HG03354 (cell line): ENCODE measurements around the gene TTC33.

Source experiments
- ATAC-seq: cut with Tn5 transposase; IDR thresholded peaks from one replicate; pipeline ENCODE4 v1.9.1; 2021; ENCODE audit warnings: mild to moderate bottlenecking; ENCODE audit not compliant: unreplicated experiment, poor library complexity, severe bottlenecking

TTC33 gene

DNA sequence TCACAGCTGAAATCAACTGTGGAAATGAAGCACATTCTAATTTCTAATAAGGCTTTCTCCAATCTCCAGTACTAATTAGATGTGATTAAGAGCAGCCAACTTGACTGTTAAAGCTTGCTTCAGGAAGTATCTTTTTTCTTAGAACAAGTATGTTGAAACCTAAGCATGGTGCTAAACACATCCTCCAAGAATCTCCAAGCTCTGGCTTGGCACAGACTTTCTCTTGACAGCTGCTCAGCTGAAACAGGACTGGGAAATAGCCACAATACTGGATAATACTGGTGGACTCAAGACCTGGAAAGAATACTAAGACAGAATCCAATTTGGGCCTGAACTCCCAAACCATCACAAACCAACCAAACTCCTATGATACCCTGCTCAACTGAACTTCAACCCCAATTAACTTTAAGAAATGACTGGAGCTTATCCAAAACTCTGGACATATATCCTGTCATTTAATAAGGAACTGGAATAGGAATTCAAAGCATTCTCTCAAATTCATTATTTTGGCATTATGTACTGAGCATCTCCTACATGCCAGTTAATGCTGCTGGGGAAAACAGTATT, 26.2 kb upstream of the TTC33 start:
- ATAC-seq: no peak

DNA sequence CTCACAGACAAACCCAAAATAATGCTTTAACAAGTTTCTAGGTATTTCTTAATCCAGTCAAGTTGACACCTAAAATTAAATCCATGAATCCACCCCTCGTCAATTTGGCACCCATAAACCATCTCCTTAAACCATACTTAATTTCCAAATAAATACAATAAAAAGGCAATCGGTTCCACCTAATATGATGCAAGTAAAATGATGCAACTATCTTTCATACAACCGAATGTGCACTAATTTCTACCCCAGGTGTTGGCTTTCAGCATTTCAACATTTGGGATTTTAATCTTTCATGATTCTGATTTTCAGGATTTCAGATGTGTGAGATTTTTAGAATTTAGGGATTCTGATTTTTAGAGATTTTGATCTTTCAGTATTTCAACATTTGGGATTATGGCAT, 25.1 kb upstream of the TTC33 start:
- no peak for ATAC-seq

DNA sequence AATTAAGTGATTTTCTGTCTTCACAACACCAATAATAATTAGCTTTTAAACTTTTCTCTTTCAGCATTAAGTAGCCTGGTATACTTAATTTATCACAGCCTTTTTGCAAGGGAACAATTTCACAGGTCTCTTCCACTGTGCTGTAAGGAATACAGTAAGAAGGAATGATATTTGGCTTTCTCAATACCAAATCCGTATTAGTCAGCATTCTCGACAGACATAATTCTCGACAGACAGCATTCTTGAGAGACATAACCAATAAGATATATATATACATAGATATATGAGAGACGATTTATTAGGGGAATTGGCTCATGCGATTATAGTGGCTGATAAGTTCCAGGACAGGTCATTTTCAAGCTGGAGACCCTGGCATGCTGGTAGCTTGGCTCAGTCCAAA, 24.4 kb upstream of the TTC33 start:
- no peak for ATAC-seq

DNA sequence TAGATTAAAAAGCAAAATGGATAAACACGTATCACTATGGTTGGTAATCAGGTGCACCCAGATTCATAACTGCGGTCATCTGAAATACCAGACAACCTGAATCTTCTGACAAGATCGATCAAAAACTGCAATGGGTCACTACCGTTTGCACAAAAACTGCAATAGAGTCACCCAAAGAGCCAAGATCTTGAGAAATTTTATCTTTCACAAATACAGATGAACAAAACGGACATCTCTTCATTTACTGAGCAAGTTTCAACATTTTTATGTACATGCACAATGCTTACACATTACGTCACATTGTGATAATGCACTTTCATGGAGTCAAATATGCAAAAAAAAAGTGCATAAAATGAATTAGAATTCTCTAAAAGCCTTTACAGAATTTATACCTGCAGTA, 23.8 kb upstream of the TTC33 start:
- no peak for ATAC-seq

DNA sequence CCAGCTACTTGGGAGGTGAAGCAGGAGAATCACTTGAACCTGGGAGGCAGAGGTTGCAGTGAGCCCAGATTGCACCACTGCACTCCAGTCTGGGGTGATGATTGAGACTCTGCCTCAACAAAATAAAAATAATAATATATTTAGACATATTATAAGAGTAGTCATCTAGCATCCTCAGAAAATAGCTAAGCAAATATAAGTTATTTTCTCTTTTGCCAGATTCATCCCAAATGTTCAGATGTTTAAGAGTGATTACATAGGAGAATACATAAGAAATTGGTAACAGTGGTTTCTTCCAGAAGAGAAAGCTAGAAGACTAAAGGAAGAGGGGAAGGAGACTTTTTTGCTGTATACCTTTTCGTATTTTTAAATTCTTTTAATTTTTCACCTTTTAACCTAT, 22.4 kb upstream of the TTC33 start:
- no peak for ATAC-seq

DNA sequence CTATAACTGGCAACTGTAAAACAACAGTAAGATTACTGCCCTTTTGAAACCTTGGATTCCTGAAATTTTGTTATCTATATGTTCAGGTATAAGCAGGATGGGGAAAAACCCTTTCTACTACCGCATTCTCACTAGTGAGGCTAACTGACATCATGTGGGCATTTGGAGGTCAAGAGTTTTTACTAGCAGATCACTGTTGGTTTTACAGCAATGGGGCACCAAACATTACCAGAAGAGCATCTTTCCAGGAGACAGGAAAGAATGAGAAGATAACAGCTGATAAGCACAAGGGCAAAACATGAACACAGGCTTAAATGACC, 20.9 kb upstream of the TTC33 start:
- ATAC-seq: no peak

DNA sequence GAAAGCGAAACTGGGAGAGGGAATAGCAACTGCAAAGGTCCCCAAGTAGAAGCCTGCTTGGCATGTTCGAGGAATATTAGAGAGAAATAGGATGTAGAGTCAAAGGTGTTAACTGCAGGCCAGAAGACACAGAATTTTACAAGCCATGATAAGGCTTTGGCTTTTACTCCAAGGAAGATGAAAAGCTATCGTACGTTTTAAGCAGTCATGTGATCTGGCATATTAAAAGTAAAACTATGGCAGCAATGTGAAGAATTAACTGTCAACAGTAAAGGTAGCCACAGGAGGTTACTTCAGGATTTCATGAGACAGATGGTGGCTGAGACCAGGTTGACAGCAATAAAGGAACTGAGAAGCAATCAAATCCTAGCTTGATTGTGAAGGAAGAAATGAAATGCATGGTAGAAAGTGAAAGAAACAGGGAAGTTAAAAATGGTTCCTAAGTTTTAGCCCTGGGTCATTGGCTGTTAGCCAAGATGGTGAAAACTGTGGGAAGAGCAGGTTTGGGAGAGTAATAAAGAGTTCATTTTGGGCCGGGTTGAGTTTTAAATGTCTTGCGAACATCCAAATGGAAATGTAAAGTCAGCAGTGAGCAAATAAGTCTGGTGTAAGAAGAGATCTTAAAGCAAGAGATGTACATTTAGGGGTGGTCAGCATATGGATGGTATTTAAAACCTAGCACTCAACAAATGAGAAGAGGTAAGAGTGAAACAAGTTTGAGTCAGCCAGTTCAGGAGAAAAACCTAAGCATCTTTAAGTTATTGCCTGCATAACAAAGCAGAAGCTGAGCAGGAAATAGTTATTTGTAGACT, 20.3 kb upstream of the TTC33 start:
- no peak for ATAC-seq

DNA sequence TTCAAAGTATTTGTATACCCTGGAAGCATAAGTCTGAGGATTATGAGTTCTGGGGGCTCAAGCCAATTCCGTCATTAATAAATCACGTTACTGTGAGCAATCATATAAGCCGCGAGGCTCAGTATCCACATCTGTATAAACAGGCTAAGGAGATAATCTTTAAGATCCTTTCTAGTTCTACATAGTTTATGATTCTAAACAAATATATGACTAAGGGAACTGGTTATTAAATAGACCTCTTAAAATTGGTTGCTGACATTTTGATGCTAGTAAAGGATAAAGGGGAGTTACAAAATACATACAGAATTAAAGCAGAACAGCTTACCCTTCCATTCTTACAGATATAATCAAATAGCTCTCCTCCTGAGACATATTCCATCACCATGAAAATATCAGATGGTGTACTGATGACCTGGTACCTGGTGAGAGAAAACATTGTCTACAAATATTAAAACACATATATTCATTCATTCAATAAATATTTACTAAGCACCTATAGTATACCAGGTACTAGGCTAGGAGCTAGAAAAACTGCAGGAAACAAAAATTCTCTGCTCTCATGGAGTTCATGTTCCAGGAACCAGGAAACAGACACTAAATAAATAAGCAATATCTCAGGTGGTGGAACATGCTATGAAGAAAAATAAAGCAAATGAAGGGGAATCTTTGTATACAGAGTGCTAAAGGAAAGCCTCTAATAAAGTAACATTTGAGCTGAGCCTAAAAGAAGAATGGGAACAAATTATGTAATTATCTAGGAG, 19.5 kb upstream of the TTC33 start:
- no peak for ATAC-seq

DNA sequence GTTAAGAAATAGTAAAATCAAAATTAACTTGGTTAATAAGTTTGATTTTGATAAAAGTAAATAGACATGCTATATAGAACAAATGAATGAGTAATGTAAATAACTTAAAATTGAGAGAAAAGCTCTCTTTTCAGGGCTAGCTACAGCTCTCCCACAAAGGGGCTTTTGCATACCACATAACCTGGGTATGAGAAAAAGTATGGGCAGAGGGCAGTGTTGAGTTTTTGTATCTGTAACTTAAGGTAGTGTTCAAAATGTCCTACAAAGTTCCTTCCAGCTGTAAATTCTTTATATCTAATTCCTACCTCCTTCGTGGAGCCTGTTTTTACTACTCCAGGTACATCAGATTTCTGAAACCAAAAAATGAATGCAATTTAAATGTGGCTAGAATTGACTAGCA, 18.9 kb upstream of the TTC33 start:
- no peak for ATAC-seq

DNA sequence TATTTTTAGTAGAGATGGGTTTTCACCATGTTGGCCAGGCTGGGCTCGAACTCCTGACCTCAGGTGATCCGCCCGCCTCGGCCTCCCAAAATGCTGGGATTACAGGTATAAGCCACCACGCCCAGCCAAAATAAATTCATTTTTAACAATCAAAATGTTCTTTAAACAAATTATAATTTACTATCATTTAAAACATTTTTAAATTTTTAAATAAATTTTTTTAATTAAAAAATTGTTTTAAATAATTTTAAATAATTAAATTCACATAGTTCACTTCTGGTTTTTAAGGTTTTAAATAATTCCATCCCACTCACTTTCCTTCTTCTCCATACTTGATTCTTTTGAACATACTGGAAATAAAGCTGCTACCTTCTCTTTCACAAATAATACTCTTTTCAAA, 15.0 kb upstream of the TTC33 start:
- no peak for ATAC-seq

DNA sequence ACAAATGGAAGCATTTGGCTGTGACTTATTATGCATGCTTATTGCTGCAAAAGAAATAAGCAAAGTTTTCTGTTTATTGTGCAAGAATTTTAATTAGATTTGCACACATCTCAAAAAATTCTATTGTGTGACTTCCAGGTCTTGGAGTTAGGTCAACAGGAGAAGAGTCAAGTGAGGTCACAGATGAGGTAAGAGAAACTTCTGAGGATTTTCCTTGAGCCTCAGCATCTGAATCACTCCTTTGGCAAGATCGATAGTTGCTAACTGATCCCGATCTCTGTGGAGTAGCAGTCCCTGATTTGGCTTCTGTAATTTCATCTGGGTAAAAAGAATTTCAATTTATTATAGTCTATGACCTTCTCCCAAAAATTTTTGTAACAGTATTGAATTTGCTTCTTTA, 6.9 kb upstream of the TTC33 start:
- no peak for ATAC-seq

DNA sequence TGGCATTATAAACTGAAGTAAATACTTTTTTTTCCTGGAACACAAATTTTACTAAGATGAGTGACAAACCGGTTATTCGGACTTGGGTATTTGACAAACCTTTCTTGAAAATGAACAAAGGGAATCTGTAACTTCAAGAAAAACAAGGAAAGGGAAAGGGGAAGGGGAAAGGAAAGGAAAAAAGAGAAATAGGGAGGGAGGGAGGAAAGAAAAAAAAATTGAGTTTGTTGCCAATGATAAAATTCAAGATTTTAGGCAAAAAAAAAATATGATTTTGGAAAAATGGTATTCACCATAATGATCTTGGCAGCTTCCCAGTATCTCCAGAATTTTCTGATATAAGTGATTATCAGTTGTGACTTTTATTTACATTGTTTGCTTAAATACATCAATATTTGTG, 1.6 kb upstream of the TTC33 start:
- no peak for ATAC-seq

DNA sequence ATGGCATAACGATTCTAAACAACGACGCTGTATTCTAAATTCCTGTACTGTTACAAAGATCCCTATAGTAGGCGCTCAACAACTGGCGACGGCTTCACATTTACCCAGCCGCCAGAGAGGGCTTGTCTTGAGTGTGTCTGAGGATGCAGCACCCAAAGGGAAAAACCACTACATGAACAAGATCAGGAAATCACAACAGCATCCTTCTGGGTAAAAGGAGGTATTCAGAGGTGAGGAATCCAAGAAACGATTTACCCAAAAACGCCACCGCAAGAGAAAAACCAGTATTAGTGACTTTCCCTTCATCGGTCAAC, 711 bp downstream of the TTC33 start:
- ATAC-seq: peak; percentile 82

DNA sequence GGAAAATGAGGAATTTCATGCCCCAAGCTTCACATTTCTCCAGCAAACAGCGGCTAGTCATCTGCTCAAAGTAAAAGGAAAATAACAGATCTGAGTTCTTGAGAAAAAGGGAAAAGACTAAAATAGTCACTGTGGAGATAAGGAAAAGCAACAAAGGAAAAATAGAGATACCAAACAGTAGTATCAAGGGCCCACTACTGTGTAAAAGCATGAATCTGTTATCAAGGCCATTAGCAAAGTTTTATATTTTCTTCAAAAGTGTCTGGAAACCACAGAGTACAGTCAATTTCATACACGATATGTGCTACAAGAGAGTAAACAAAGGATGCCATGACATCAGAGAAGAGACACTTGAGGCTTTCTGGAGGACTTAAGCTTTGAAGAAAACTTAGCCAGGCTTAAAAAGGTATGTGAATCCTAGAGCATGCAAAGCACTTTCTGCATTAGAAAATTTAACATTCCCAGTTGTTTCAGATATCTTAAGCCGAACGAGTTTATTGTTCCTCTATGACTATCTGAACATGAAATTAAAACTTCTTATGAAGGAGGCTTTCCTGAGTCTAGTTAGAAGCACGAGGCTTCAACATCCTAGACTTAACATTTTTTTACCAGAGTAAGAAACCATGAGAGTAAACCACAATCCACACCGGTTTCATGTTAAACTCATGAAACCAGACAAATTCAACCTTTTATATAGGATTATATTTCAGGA, 1.2 kb downstream of the TTC33 start:
- peak; percentile 33 for ATAC-seq

DNA sequence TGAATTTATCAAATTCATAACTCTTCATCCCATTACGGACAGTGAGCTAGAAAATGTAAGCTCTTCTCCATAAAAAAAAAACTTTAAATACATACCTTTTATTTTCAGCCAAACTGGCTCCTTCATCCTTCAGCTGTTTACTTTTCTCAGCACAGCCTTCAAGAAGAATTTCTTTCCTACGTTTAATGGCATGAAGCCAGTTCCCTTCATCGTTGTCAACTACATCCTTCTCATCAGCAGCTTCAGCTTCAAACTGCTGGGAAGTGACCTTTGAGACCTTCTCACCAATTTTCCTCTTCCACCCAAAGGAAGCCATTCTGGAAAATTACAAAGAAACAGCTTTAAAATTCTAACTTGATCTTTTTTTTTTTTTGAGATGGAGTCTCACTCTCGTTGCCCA, 9.1 kb downstream of the TTC33 start:
- ATAC-seq: no peak

DNA sequence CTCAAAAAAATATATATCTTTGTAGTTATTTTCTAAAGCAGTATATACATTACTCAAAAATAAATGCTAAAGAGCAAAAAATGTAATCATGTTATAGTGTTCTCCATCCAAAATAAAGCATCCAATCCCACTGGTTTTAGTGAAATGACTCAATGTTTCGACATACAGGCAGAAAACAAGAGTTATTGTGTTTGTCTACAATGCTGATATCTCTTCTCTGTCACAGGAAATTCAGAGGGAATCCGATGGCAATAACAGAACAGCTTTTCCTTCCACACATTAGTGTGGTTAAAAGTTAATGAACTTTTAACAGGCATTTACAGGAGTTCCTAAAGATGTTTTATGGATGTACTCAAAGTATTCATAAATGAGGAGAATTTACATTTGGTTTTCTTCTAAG, 12.0 kb downstream of the TTC33 start:
- ATAC-seq: no peak

DNA sequence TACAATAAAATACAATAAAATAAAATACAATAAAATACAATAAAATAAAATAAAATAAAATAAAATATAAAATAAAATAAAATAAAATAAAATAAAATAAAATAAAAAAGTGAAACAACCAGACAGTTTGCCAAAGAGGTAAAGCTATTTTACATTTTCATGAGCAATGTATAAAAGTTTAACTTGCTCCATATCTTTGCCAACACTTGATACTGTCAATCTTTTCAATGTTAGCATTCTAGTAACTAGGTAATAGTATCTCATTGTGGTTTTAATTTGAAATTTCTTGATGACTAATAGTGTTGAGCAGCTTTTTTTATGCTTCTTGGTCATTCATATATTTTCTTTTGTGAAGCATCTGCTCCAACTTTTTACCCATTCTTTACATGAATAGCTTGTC, 17.3 kb downstream of the TTC33 start:
- ATAC-seq: no peak

DNA sequence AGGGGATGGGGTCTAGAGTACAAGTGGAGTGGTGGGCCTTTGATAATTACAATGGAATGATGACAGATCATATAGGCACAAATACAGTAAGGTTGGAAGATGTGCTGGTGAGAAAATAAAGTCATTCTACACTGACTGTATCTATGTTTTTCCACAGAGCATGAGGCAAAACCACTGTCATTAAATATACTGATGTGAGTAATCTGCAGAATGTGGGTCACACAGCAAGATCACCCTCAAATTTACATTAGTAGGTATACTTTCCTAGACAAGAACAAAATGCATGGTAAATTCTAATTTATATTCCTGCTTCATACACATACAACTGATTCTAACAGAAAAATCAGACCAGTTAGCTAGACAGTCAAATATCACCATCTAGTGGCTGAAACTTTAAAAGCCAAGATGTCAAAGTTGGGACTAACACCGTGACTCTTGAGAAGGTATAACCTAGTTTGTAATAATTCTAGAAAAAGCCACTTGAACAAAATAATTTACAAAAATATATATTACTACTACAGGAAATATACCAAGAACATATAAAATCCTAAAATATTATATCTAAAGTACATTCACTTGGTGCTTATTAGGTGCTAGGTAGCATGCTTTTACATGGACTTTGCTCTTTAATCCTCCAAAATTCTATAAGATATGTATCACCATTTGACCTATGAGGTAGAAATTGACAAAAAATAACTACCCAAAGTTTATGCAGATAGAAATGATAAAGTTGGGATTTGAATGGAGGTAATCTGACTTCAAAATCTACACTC, 19.5 kb downstream of the TTC33 start:
- peak; percentile 82 for ATAC-seq

DNA sequence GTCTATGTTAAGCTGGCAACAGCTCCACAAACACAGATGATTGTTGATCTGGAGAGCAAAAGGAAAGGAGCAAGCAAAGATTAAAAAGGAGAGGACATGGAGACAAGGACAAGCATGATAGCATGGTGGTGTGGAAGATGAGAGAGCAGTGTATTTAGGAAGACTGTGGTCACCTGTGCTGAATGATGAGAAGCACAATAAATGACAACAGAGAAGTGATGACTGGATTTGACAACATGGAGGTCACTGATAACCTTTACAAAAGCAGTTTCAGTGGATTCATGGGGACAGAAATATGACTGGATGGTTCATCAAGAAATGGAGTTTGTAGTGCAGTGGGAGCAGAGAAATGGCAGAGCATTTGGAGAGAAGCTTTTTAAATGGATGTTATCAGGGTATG, 20.2 kb downstream of the TTC33 start:
- ATAC-seq: no peak

DNA sequence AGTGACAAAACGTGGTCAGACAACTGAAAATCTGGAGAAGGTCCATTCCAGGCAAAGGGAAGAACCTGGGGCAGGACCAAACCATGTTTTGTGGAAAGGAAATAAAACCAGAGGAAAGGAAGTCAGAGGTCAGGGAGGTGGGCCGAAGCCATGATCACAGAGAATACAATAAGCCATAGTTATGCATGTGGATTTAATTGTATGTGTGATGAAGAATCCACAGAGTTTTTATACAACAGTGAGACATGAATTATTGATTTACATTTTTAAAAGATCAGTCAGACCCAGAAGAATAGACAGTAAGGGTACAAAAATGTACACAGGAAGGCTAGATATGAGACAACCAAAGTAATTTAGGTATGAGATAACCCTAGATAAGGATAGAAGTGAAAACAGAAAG, 20.8 kb downstream of the TTC33 start:
- no peak for ATAC-seq
